CD4-positive, alpha-beta memory T cell (primary cell): ENCODE measurements around the gene HDAC10. TPM values are rescaled to one million over a fixed set of nuclear protein-coding genes. Genes with fewer than 3 reads are reported as not detected.

Experiments used
- CTCF ChIA-PET: fragments of 350-600 bp; sonication (Branson Sonifier 250); formaldehyde crosslinking; loops from one replicate; lab custom pipeline; 2021; ENCODE audit warnings: inconsistent platforms; ENCODE audit not compliant: partially characterized antibody; lab: Charles Lee
- POLR2A ChIA-PET: fragments of 350-600 bp; sonication (Branson Sonifier 250); formaldehyde crosslinking; loops from one replicate; lab custom pipeline; 2021; ENCODE audit not compliant: partially characterized antibody; lab: Charles Lee
- DNase-seq, 5 donors: peaks; one replicate each; pipeline versions ENCODE4 v3.0.0 to v3.0.0-alpha.2; 2020 to 2022; ENCODE audit warnings: mixed read lengths in 1 of 5
- H3K27ac ChIP-seq: one replicate; pipeline ENCODE4 v1.7.0; 2013; ENCODE audit warnings: low read depth, low read length
- H3K27me3 ChIP-seq: 2 replicates; pipeline ENCODE4 v1.7.0; 2013; ENCODE audit warnings: mild to moderate bottlenecking, low read length, moderate library complexity; ENCODE audit not compliant: insufficient read depth
- H3K36me3 ChIP-seq: 2 replicates; pipeline ENCODE4 v1.7.0; 2013; ENCODE audit warnings: mild to moderate bottlenecking, low read length, moderate library complexity; ENCODE audit not compliant: insufficient read depth
- H3K4me1 ChIP-seq: 2 replicates; pipeline ENCODE4 v1.7.0; 2013; ENCODE audit warnings: mild to moderate bottlenecking, low read length, moderate library complexity; ENCODE audit not compliant: insufficient read depth
- H3K4me3 ChIP-seq, 2 donors: one replicate each; pipeline ENCODE4 v1.7.0; 2013; ENCODE audit warnings: low read length in 2 of 2, mild to moderate bottlenecking in 1 of 2
- H3K9me3 ChIP-seq, 2 donors: one replicate each; pipeline ENCODE4 v1.7.0; 2013; ENCODE audit warnings: low read length in 2 of 2, control low read depth in 1 of 2; ENCODE audit not compliant: control insufficient read depth in 1 of 2
- H3K27ac Mint-ChIP-seq, 7 donors: one replicate each; pipeline ENCODE4 v1.8.0; 2020 to 2021; ENCODE audit warnings: mixed read lengths in 7 of 7, mild to moderate bottlenecking in 6 of 7, inconsistent platforms in 3 of 7, moderate library complexity in 3 of 7
- H3K27me3 Mint-ChIP-seq, 2 donors: one replicate each; pipeline ENCODE4 v1.8.0; 2020 to 2021; ENCODE audit warnings: mixed read lengths in 2 of 2
- H3K36me3 Mint-ChIP-seq, 2 donors: one replicate each; pipeline ENCODE4 v1.8.0; 2020 to 2021; ENCODE audit warnings: mixed read lengths in 2 of 2, inconsistent platforms in 1 of 2, mild to moderate bottlenecking in 1 of 2
- H3K4me1 Mint-ChIP-seq, 4 donors: one replicate each; pipeline ENCODE4 v1.8.0; 2020 to 2021; ENCODE audit warnings: mixed read lengths in 4 of 4, mild to moderate bottlenecking in 1 of 4
- H3K4me3 Mint-ChIP-seq, 8 donors: one replicate each; pipeline ENCODE4 v1.8.0; 2020 to 2021; ENCODE audit warnings: mixed read lengths in 8 of 8, mild to moderate bottlenecking in 7 of 8, moderate library complexity in 6 of 8, inconsistent platforms in 3 of 8
- H3K9me3 Mint-ChIP-seq, 8 donors: one replicate each; pipeline ENCODE4 v1.8.0; 2020 to 2021; ENCODE audit warnings: mixed read lengths in 8 of 8, mild to moderate bottlenecking in 5 of 8, inconsistent platforms in 3 of 8, moderate library complexity in 1 of 8
- intact Hi-C: fragments of 100-400 bp; cut with micrococcal nuclease; formaldehyde crosslinking; loops from one replicate; pipeline ENCODE4 v1.15.1; 2023
- polyA plus RNA-seq, 2 donors: library from polyadenylated mRNA; unstranded; fragments of 300-500 nt; fragmentation: Illumina TruSeq; gene quantifications; one replicate each; pipeline ENCODE4 v1.2.3, GENCODE V29; 2021
- total RNA-seq, 2 experiments: library from RNA; stranded (reverse); gene quantifications; one replicate each; pipeline ENCODE4 v1.2.3, GENCODE V29; 2021

HDAC10 gene
- total and polyA plus RNA-seq, 4 experiments from 2014 or later = 3.8 to 151 (median 73.7) TPM

- Mint-ChIP-seq H3K27ac (peak overlapping the region in 2 of 7 donors; percentile 59 to 68), H3K36me3 (peaks cover 33 to 46% of the 10 kb centered on the region in 2 donors)
- CTCF ChIA-PET = interaction anchor here (0.7 to 3.6 kb wide), 6 partner anchors 20 to 408 kb away, joined by 3 to 30 read pairs (median 4); no protein-coding TSS in a partner anchor
Measured at GRCh38 chr22:50211147-50211546, 39.9 kb downstream of the HDAC10 start.

GRCh38 chr22:50210378-50211139 lies 40.5 kb downstream of the HDAC10 start:
- POLR2A ChIA-PET = interaction anchor here (0.5 to 1.1 kb wide), 2 partner anchors 14 to 74 kb away, joined by 3 read pairs; no protein-coding TSS in a partner anchor
- peaks cover 12 to 36% (median 17%) of the 10 kb centered on the region in 4 donors for H3K4me1 Mint-ChIP-seq

More at GRCh38 chr22:50211147-50211546, 39.9 kb downstream of the HDAC10 start:
- H3K4me3 Mint-ChIP-seq = no peak overlapping the region
- H3K36me3 ChIP-seq = peaks cover 42% of the 10 kb centered on the region
- no peak overlapping the region for H3K27ac ChIP-seq
- peaks cover 12 to 36% (median 17%) of the 10 kb centered on the region in 4 donors for H3K4me1 Mint-ChIP-seq
- intact Hi-C loops = loop anchor here (2.0 kb wide), 1 partner anchor 444 kb away; no protein-coding TSS in a partner anchor
- no peak overlapping the region for H3K4me3 ChIP-seq
- no peak for DNase-seq
- no peaks in the 10 kb centered on the region for H3K27me3 Mint-ChIP-seq
- peaks cover 0 to 2% (median 0%) of the 10 kb centered on the region in 8 donors for H3K9me3 Mint-ChIP-seq
- peaks cover 8% of the 10 kb centered on the region for H3K4me1 ChIP-seq
- no peaks in the 10 kb centered on the region for H3K9me3 ChIP-seq
- no peaks in the 10 kb centered on the region for H3K27me3 ChIP-seq
- POLR2A ChIA-PET = interaction anchor here (0.5 to 1.2 kb wide), 3 partner anchors 15 to 75 kb away, joined by 3 to 5 read pairs (median 3); no protein-coding TSS in a partner anchor

GRCh38 chr22:50209893-50210292 lies 41.2 kb downstream of the HDAC10 start:
- CTCF ChIA-PET = interaction anchor here (3.6 kb wide), 1 partner anchor 60 kb away, joined by 30 read pairs; no protein-coding TSS in a partner anchor
- peaks cover 8% of the 10 kb centered on the region for H3K4me1 ChIP-seq
- Mint-ChIP-seq H3K9me3 (peaks cover 0 to 2% (median 0%) of the 10 kb centered on the region in 8 donors), H3K4me1 (peaks cover 15 to 40% (median 20%) of the 10 kb centered on the region in 4 donors), H3K4me3 (peak overlapping the region in 1 of 8 donors; percentile 33), H3K27me3 (no peaks in the 10 kb centered on the region), H3K36me3 (peaks cover 28 to 41% of the 10 kb centered on the region in 2 donors), H3K27ac (peak overlapping the region; percentile 61 to 94 (median 80))
- no peak overlapping the region for H3K4me3 ChIP-seq
- POLR2A ChIA-PET = interaction anchor here (1.8 kb wide), 1 partner anchor 20 kb away, joined by 6 read pairs; no protein-coding TSS in a partner anchor
- H3K27me3 ChIP-seq = no peaks in the 10 kb centered on the region
- no peak overlapping the region for H3K27ac ChIP-seq
- peaks cover 36% of the 10 kb centered on the region for H3K36me3 ChIP-seq
- intact Hi-C loops = loop anchor here (1.0 to 2.0 kb wide), 2 partner anchors 281 to 443 kb away; no protein-coding TSS in a partner anchor
- DNase-seq = peak; percentile 66 to 75 (median 71)
- no peaks in the 10 kb centered on the region for H3K9me3 ChIP-seq

More at GRCh38 chr22:50210378-50211139, 40.5 kb downstream of the HDAC10 start:
- Histone ChIP-seq H3K4me3 (no peak overlapping the region), H3K27me3 (no peaks in the 10 kb centered on the region), H3K4me1 (peaks cover 8% of the 10 kb centered on the region), H3K9me3 (no peaks in the 10 kb centered on the region), H3K36me3 (peaks cover 40% of the 10 kb centered on the region), H3K27ac (no peak overlapping the region)
- peaks cover 27 to 40% of the 10 kb centered on the region in 2 donors for H3K36me3 Mint-ChIP-seq
- H3K27ac Mint-ChIP-seq = no peak overlapping the region
- H3K9me3 Mint-ChIP-seq = peaks cover 0 to 2% (median 0%) of the 10 kb centered on the region in 8 donors
- no peak overlapping the region for H3K4me3 Mint-ChIP-seq
- H3K27me3 Mint-ChIP-seq = no peaks in the 10 kb centered on the region
- CTCF ChIA-PET = interaction anchor here (1.0 to 3.6 kb wide), 5 partner anchors 24 to 409 kb away, joined by 3 to 30 read pairs (median 4); no protein-coding TSS in a partner anchor
- intact Hi-C loops = loop anchor here (2.0 kb wide), 1 partner anchor 444 kb away; no protein-coding TSS in a partner anchor
- DNase-seq = peak in 1 of 5 donors; percentile 24

GRCh38 chr22:50208939-50209892 lies 41.8 kb downstream of the HDAC10 start:
- DNase-seq = no peak
- H3K27me3 Mint-ChIP-seq = no peaks in the 10 kb centered on the region
- Histone ChIP-seq H3K27ac (no peak overlapping the region), H3K9me3 (no peaks in the 10 kb centered on the region), H3K36me3 (peaks cover 33% of the 10 kb centered on the region), H3K27me3 (no peaks in the 10 kb centered on the region), H3K4me1 (peaks cover 8% of the 10 kb centered on the region), H3K4me3 (no peak overlapping the region)
- H3K9me3 Mint-ChIP-seq = peaks cover 0 to 2% (median 0%) of the 10 kb centered on the region in 8 donors
- H3K27ac Mint-ChIP-seq = peak overlapping the region in 6 of 7 donors; percentile 61 to 94 (median 79)
- POLR2A ChIA-PET = interaction anchor here (0.9 to 1.8 kb wide), 4 partner anchors 17 to 60 kb away, joined by 4 to 6 read pairs (median 5); no protein-coding TSS in a partner anchor
- peaks cover 27 to 41% of the 10 kb centered on the region in 2 donors for H3K36me3 Mint-ChIP-seq
- CTCF ChIA-PET = interaction anchor here (1.6 to 1.8 kb wide), 3 partner anchors 19 to 61 kb away, joined by 9 to 11 read pairs (median 9); no protein-coding TSS in a partner anchor
- H3K4me1 Mint-ChIP-seq = peaks cover 14 to 39% (median 20%) of the 10 kb centered on the region in 4 donors
- H3K4me3 Mint-ChIP-seq = peak overlapping the region in 1 of 8 donors; percentile 33
- intact Hi-C loops = loop anchor here (1.0 kb wide), 1 partner anchor 280 kb away; no protein-coding TSS in a partner anchor

GRCh38 chr22:50208430-50208938 lies 42.6 kb downstream of the HDAC10 start:
- H3K4me3 Mint-ChIP-seq = no peak overlapping the region
- POLR2A ChIA-PET = interaction anchor here (0.8 to 1.8 kb wide), 5 partner anchors 17 to 59 kb away, joined by 3 to 6 read pairs (median 4); no protein-coding TSS in a partner anchor
- peaks cover 8% of the 10 kb centered on the region for H3K4me1 ChIP-seq
- CTCF ChIA-PET = interaction anchor here (1.6 to 1.8 kb wide), 3 partner anchors 18 to 60 kb away, joined by 9 to 11 read pairs (median 9); no protein-coding TSS in a partner anchor
- no peaks in the 10 kb centered on the region for H3K9me3 ChIP-seq
- H3K27ac Mint-ChIP-seq = peak overlapping the region in 2 of 7 donors; percentile 8 to 61
- H3K27me3 ChIP-seq = no peaks in the 10 kb centered on the region
- H3K36me3 Mint-ChIP-seq = peaks cover 31 to 42% of the 10 kb centered on the region in 2 donors
- H3K9me3 Mint-ChIP-seq = peaks cover 0 to 4% (median 0%) of the 10 kb centered on the region in 8 donors
- intact Hi-C loops = no loop called here
- H3K4me3 ChIP-seq = no peak overlapping the region
- H3K36me3 ChIP-seq = peaks cover 33% of the 10 kb centered on the region
- no peak overlapping the region for H3K27ac ChIP-seq
- DNase-seq = no peak
- no peaks in the 10 kb centered on the region for H3K27me3 Mint-ChIP-seq
- H3K4me1 Mint-ChIP-seq = peaks cover 16 to 37% (median 25%) of the 10 kb centered on the region in 4 donors
